SW 1271 (cell line): ENCODE measurements around the gene SDCCAG8.
A peak's percentile ranks its signal among the peaks of the same experiment; 100 is the strongest.
"Not testable (repeated sequence)": the region's sequence is repeated elsewhere in the genome, so short reads cannot be mapped to it uniquely, and the experiment has no call there.

Experiments
- DNase-seq, 2 experiments: peaks; one replicate each; lab custom pipeline; 2025; lab: John Stamatoyannopoulos, UW

Gene SDCCAG8

DNA sequence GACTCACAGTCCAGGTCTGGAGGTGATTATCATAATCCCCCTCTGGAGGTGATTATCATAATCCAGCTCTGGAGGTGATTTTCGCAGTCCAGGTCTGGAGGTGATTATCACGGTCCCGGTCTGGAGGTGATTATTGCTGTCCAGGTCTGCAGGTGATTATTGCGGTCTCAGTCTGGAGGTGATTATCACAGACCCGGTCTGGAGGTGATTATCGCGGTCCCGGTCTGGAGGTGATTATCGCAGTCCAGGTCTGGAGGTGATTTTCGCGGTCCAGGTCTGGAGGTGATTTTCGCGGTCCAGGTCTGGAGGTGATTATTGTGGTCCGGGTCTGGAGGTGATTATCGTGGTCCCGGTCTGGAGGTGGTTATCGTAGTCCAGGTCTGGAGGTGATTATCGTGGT lies 76.6 kb downstream of the SDCCAG8 start:
- no peak for DNase-seq

DNA sequence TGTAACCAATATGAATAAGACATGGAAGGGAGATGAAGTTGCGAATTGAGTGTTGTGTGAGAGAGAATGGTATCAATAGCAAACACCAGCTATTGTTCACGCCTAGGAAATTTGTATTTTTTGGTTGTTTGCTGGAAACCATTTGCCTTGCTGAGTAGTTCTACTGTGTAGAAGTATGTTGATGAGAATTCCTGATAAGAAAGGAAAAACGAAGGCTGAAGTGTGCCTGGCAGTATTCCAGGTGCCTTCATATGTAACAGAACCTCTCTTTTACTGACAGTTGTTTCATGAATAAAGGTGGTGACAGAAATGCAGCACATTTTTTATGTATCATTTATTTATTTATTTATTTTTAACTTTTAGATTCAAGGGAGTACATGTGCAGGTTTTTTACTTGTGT lies 79.5 kb downstream of the SDCCAG8 start:
- DNase-seq, result no peak

DNA sequence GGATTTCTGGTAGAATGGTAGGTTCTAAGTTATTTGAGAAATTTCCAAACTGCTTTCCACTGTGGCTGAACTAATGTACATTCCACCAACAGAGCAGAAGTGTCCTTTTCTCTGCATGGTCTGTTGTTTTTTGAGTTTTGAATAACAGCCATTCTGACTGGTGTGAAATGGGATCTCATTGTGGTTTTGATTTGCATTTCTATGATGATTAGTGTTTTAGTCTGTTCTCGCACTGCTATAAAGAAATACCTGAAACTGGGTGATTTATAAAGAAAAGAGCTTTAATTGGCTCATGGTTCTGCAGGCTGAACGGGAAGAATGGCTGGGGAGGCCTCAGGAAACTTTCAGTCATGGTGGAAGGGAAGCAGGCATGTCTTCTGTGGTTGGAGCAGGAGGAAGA lies 80.3 kb downstream of the SDCCAG8 start:
- no peak for DNase-seq

DNA sequence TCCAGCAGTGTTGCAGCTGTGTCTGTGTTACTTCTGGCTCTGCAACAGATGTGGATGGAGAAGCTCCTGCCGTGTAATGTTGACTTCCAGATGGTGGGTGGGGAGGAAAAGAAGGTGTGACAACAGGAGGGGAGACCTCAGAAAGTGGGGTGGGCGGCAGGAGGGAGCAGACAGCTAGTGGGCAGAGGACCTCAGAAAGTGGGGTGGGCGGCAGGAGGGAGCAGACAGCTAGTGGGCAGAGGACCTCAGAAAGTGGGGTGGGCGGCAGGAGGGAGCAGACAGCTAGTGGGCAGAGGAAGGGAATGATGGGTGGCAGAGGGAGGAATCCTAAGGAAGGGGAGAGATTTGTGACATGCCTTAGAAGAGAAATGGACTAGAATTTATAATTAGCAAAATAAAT lies 83.0 kb downstream of the SDCCAG8 start:
- DNase-seq, result not testable (repeated sequence)

DNA sequence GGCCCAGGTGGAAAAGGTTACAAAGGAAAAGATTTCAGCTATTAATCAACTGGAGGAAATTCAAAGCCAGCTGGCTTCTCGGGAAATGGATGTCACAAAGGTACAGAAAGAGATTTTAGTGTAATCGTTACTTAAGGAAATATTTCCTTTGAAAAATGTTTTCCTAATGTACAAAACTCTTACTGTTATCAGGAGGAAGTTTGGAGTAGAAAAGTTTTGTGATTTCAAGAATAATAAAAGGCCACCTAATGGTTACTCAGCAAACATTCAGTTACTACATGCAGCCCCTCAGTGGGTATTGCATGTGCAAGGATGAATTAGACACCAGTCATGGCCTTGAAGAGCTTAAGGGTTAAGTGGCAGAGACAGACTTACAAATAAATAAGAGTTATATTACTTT lies 85.2 kb downstream of the SDCCAG8 start:
- DNase-seq, result no peak

DNA sequence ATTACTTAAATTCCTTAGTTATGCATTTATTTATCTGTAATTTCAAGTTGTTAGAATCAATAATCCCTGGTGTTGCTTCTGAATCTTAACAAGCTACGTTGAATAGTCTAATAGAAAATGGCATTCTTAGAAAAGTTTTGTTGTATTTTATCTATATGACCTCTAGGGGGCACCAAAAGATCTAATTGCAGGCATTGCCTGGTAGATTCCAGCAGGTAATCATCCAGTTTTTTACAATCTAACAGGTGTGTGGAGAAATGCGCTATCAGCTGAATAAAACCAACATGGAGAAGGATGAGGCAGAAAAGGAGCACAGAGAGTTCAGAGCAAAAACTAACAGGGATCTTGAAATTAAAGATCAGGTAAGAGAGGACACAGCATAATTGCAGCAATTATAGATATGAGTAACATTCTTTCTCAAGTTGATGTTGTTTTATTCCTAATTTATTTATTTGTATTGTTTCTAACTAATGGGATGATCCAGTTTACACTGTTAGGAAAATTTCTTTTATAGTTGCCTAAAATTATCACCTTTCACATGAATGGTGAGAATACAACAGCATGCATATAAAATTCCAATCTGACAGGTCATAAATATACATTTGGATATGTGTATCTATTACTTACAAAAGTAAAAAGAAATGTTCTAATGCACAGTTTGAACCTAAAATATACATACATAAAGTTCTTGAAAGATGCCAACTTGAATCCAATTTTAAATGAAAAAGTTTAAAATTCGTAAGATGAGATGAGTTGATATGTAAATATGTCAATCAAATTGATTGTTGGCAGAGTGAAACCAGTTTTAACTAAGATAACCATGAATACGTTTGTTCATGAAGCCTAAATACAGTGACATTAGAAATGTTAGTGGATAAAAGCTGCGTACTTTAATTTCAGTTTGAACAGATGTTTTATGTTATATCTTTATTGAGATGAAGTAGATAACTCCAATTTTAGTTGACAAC lies 88.4 kb downstream of the SDCCAG8 start:
- DNase-seq, result peak in 1 of 2 experiments; percentile 39

DNA sequence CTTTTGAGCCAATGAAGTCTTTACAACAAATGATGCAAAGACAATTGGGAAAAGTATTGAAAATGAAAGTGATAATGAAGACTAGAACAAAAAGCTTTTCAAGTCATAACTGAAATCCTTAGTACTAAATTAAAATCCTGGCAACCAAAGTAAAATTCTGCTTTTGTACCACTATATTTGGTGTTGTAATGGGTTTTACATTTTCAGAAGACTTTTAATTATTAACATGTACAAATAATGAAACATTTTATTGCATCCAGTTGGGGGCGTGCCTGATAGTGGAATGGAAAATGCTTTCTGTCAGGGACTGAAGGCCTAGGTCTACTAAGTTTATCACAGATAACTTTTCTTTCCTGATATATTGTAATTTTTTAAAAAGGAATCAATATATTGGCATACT lies 89.4 kb downstream of the SDCCAG8 start:
- DNase-seq, result no peak

DNA sequence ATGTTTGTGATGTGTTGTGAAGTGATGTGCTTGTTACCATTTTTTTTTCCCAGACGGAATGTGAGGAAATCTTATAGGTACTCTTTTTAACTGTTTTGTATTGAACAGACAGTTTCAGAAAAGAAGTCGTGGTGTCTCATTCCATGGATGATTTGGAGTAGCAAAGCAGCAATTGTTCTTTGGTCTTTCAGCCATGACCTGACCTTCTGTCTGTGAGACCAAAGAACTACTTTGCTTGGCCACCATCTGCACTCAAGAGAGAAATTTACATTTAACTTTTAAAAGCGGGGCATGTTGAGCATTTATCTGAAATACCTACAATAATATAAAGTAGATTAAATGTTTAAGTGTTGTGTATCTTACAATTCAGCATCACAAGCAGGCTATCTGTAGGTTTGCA lies 90.2 kb downstream of the SDCCAG8 start:
- no peak for DNase-seq

DNA sequence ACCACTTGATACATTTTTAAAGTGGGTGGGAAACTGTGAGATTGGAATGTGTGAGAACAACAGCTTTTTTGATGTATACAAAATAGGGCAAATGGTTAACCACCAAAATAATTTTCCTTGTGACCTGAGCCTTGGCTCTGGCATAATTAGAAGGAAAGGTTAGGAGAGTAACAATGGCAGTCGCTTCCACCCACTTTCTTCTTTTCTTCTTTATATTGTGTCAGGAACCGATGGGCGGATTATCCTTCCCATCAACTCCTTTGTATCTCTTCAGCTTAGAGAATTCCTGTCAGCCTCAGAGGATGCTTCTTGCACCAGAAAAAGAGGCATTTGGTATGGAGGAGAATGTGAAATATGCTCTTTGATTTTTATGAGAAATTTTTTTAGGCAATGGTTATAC lies 90.6 kb downstream of the SDCCAG8 start:
- DNase-seq, result no peak

DNA sequence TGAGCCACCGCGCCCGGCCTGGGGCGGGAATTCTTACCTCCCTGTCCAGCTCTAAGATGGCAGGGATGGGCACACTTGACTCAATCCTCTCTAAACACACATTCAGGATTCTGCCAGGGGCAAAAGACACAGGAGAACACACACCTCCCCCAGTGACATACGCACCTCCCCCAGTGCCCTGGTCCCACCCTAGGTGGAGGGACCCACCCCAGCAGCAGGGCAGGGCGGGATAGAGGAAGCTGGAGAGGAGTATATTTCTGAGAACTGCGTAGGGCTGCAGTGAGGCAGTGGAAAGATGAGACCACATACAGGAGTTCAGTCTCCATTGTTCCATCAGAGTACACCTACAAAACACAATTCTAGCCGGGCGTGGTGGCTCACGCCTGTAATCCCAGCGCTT lies 92.5 kb downstream of the SDCCAG8 start:
- no peak for DNase-seq

DNA sequence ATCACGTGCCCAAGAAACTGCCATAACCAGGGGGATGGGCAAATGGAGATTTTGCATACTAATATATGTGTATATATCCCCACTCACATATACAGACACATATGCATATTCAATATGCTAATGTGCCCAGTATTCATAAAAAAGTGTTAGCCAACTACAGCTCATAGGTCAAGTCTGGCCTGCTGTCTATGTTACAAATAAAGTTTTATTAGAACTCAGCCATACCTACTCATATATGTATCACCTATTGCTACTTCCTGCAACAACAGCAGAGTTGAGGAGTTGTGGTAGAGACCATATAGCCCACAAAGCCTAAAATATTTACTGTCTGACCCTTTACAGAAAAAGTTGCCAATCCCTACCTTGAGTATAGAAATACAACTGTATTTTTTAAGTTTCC lies 93.3 kb downstream of the SDCCAG8 start:
- no peak for DNase-seq

DNA sequence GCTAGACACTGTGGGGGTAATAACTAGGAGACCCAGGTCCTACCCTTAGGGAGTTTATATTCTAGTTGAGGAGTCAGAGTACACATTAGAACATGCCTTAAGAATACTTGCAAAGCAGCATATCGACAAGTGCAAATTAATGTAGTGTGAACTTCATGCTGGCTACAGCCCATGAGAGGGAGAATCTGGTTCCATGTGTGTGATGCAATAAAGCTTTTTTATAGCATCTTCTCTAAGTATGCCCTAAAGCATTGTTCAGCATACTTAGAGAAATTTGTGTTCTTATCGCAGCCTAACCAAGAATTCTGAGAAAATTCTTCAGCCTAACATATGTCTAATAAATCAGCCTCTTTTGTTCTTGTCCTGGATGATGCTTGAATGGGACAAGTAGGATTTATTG lies 95.5 kb downstream of the SDCCAG8 start:
- no peak for DNase-seq

DNA sequence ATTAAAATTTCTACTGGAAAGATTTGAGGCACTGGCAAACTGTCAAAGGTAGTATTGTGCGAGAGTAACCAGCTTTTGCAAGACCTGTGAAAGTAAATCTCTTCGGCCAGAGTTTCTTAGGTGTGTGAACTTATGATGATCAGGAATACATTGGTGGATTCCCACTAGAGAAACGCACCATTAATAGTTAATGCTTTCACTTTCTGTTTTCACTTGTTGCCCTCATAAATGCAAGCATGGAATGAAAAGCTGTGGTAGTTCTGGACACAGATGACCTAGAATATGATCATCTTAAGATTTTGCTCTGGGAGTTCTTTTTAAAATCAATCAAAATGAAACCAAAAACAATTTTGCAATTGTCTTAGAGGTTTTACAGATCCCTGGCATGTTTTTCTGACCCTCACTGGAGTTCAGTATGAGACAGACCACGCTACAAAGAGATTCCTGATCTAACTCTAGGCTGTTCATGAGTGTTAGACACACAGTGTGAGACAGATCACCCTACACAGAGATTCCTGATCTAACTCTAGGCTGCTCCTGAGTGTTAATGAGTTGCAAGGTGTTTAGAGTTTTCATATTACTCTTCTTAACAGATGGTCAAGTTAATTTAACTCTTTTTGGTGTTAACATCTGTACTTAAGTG lies 98.8 kb downstream of the SDCCAG8 start:
- no peak for DNase-seq

DNA sequence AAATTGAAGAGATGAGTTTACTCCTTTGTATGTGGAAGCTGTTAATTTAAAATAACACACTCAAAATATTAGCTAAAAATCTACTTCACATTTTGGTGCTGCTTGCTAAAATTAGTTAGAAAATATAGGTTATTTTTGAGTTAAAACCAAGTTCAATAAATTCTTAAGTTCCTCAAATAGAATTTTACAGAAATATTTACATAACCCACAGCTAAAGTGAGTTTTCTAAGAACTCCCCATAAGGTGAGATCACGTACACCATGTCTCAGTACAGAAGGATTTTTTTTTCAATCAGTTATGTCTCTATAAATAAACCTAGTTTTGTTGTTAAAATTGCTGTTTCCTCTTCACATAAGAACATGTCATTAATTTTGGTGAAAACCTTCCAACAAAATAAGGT lies 108.0 kb downstream of the SDCCAG8 start:
- DNase-seq, result no peak

DNA sequence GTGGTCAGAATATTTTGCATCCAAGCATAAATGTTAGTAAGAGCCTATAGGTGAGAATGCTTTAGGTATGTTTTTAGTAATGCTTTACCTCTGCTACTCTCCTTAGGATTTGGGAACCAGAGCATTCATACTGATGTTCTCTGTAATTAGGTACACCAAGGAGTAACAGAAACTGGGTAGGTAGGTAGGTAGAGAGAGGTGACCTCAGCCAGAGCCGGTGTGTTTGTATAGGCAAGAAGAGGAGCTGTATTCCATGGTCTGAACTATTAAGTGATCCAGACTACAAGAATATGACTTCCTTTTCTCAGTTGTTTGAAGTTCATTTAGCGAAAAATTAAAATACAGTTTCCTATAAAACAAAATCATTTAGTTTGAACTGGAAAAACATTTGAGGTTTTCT lies 108.5 kb downstream of the SDCCAG8 start:
- DNase-seq, result no peak

DNA sequence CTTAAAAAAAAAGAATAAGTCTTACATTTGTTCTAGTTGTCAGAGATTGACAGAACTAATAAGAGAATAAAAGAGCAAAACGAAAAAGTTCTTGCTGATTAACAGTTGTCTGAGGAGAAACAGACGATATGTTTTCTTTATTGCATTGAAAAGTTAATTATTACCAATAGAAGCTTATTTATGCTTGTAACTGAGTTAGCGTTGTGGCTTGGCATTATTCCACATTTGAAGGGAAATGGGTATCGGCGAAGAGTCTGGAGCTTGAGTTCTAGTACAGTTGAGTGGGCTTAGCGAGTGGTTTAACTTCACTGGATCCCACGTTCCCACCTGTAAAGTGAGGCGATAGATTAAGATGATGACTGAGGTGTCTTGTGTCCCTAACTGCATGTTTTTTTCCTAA lies 109.0 kb downstream of the SDCCAG8 start:
- DNase-seq, result no peak

DNA sequence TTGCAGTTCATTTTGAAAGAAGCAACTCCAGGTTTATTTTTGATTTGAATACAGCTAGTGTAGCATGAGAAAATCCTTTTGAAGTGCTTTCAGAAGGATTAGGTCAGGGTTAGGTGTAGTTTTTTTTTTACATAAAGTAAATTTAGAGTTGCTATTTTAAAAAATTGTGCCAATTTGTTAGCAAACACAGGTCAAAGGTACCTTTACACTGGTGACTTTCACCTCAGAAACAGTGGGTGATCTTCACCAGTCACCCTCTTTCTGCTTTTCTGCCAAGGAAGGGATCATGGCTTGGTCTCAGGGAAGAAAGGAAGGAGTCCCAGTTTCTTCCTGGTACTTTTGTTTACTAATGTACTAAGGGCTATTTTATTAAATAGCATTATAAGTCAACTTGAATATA lies 111.5 kb downstream of the SDCCAG8 start:
- DNase-seq, result no peak

DNA sequence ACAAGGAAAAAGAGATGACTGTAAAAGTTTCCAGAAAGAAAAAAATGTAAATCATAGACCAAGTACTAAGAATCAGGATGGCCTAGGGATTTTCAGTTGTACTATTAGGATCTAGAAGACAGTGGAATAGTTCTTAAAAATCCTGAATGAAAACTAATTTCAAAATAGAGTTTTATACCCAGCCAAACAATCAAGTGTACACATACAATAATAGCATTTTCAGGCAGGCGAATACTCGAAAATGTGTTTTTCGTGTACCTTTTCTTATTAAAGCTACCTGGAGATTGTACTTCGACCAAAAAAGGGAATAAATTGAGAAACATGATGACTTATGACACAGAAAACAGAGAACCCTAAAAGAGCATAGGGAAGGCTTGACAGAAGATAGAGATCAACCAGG lies 118.6 kb downstream of the SDCCAG8 start:
- no peak for DNase-seq

DNA sequence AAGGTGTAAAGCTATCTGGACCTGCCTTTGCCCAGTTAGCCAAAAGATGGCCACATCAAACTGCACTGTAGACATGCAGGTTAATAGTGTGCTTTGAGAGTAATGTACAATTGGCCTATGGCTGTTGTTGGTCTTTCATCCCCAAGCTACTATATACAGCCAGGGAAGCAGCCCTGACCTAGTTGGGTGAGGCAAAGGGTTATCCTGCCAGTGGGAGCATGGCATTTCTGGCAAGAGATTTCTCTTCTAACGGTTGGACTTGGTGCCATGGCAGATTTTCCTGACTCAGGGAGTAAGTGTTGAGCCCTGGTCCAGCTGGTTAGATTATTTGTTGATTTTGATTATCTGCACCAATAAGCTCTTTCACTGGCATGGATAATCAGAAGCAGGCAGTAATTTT lies 119.8 kb downstream of the SDCCAG8 start:
- no peak for DNase-seq

DNA sequence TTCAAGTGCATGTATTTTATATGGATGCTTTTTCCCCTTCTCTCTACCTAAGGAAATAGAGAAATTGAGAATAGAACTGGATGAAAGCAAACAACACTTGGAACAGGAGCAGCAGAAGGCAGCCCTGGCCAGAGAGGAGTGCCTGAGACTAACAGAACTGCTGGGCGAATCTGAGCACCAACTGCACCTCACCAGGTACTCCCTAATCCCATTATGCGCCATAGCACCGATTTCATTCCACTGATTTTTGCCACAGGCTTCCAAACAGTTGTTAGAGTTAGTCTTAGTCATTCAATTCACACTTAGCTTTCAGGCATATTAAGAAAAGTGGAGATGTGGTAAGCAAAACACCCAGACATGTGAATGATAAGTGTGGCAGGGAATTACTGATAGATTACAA lies 122.8 kb downstream of the SDCCAG8 start:
- DNase-seq, result no peak

DNA sequence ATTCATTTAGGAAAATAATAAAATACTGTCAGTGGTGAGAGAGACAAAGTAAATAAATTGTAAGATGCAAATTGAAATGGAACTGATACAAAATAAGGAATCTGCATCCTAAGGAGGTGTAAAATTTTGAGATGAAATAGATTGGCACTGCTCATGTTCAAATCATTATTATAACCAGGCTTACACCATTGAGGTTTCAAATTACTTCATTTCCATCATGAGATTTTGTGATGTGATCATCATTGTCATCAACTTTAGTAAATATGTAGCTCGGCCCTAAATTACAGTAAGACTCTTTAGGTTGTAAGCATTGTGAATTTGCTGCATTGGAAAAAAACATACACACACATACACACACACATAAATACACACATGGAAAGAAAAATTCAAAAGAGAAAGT lies 123.4 kb downstream of the SDCCAG8 start:
- DNase-seq, result no peak

DNA sequence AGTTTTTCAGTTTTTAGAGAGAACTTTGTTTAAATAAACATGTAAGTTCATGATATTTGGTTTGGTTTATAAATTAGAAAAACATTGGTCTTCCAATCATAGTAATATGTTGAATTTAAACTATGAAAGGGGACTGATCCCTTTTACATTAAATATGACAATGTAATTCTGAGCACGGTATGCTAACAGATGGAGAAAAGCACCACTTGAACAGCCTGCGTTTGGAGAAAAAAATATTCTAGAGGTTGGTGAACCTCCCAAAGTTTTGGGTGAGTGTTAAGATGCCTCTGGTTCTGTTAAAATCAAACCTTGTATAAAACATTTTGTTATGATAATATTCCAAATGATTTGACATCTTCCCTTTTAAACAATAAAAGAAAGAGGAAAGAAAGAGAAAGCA lies 123.9 kb downstream of the SDCCAG8 start:
- DNase-seq, result no peak

DNA sequence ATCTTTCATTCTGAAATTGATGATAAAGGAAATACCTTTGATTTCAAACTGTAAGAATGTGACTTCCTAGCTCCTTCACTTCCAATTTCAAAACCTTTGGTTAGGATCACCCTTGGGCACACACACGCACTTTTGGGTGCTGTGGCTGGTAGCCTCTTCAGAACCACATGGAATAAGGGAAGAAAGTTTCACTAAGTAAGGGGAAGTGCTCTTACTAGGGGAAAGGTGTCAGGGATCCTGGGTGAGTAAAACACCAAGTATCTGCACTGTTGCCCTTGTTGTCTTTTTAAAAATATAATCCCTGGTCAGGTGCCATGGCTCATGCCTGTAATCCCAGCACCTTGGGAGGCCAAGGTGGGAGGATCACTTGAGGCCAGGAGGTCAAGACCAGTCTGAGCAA lies 132.4 kb downstream of the SDCCAG8 start:
- DNase-seq, result no peak
